Stimulated activated CD8-positive, alpha-beta memory T cell treated with anti-CD3 and anti-CD28 coated beads, Interleukin-12 subunit alpha, Interleukin-12 subunit beta, amount 100 ng/mL, for 24 hours (primary cell): ENCODE data around the gene PIP5K1C.
"Not testable (repeated sequence)": the region's sequence is repeated elsewhere in the genome, so short reads cannot be mapped to it uniquely, and the experiment has no call there.

Experiments used
- DNase-seq: peaks from one replicate; pipeline ENCODE4 v3.0.0-alpha.2; 2020; ENCODE audit errors: extremely low read depth

Gene PIP5K1C

GRCh38 chr19:3660493-3661219 is 39.6 kb downstream of the PIP5K1C start:
- no peak for DNase-seq

GRCh38 chr19:3659746-3660112 is 40.5 kb downstream of the PIP5K1C start:
- DNase-seq, result no peak

DNA sequence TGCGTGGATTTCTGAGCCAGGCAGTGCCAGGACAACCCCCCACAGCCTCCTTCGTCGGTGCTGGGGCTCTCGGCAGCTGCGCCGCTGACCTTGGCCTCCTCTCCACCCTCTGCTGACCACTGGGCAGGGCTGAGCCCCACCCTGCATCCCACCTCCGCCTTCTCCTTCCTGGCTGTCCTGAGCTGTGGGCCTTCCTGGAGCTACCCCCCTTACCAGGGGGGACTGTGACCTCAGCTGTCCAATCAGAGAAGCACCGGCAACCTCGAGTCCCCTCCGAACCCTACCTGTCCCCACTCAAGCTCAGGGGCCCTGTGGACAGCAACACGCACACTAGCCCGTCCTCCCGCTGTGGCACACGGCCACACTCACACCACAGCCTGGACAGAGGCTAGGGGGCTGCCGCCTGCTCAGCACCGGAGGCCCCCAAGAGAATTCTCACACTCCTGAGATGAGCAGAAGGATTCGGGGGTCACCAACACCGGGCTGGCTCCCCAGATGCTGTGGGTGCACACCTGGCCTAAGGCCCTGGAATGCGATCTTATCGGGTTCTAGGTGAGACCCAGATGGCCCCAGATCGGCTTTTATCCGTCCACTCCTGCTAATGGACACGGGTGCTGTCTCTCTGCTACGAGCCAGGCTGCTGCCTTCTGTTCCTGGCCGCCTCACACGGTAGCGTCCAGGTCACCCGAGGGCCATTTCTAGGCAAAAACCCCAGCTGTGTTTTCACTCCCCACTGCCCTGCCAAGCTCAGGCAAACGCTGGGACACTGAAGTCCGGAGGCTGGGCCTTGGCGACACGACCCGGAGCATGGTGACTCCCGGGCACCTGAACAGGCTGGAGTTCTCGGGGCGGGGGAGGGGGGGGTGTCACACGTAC is 41.2 kb downstream of the PIP5K1C start:
- no peak for DNase-seq

- no peak for DNase-seq
Measured at GRCh38 chr19:3658004-3658869, 42.0 kb downstream of the PIP5K1C start.

DNA sequence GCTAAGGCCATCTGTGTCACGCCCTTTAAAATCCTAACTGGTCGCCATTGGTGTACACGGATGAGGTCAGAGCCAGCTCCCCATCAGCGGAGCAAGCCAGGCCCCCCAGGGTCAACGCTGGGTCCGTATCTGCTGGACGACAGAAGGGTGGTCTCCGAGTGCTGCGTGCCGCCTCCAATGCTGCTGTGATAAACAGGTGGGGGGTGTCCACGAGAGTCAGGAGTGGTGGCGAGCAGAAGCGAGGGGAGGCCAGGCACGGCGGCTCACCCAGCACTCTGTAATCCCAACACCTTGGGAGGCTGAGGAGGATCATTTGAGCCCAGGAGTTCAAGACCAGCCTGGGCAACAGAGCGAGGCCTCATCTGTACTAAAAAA is 42.9 kb downstream of the PIP5K1C start:
- no peak for DNase-seq

DNA sequence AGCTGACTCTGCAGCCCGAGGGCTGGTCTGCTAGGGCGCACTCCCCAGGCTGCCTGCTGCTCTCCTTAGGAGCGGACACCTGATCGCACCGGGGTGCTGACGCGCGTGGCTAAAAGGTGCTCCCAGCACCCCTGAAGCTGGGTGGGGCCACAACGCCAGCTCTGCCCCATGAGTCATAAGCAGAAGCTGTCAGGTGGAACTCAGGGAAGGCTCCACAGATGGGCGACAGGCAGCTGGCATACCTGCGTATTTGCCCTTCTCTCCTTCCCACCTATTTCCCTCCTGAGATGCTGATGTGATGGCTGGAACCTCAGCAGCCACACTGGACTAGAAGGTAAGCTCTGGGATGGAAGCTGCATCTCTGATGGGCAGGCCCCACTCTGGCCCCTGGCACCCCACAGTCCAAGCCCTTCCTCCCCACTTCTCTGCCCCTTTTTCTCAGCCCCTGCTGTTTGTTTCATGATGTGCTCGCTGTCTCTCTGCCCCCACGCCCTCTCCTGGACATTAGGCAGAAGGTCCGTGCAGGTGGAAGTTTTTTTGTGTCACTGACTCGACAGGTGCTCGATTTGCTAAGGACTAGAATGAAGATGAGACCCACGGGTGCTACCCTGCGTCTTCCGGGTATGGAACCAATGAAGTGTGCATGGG is 43.4 kb downstream of the PIP5K1C start:
- no peak for DNase-seq

DNA sequence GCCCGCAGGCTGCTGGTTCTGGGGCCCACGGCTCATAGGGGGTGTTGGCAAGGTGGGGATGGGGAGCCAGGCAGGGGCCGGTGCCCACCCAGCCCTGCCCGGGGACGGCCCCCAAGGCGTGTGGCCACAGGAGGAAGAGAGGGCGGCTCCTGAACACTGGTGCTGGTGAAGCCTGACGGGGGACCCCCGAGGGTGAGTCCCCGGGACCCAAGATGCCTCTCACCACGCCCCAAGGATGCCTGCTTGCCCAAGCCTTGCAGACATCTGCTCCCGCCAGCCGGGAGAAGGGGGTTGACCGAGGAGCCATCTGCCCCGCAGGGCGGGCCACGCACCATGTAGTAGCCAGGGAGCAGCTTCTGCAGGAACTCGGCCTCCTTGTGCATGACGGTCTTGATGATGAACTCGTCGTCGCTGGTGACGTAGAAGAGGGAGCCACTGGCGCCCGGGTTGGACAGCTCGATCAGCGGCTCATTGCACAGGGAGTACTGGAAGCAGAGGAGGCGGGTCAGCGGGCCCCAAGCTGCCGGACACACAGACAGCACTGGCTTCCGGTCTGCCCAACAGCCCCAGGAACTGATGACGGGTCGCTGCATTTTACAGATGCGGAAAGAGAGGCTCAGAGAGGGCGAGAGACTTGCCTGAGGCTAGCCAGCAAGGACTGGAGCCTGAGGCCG is 44.1 kb downstream of the PIP5K1C start:
- no peak for DNase-seq

GRCh38 chr19:3655402-3656072 is 44.7 kb downstream of the PIP5K1C start:
- no peak for DNase-seq

- no peak for DNase-seq
Measured at GRCh38 chr19:3653865-3654513, 46.3 kb downstream of the PIP5K1C start.

DNA sequence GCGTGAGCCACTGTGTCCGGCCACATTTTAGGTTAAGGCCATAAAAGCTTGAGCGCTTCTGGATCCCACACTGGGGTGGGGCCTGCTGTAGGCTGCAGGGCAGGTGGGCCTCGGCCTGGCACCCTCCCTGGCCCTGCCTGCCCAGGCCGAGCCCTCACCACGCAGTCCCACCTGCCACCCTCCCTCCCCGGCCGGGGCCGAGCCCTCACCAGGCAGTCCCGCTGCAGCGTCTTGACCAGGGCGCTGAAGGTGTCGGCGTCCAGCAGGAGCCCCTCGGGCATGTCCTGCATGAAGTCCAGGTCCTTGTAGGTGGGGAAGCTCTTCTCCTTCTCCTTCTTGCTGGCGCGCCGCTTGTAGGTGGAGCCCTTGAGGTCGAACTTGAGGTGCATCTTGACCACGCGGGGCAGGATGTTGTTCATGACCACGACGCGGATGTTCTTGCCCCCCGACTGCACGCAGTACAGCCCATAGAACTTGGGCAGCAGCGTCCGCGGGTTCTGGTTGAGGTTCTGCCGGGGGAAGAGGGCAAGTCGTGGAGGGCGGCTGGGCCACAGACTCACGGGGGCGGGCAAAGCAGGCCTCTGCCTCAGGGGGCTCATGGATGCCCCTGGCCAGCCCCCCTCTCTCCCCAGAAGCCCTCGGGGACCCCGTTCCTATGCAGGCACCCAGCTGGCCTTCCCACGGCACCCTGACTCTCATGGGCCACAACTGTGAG is 47.0 kb downstream of the PIP5K1C start:
- no peak for DNase-seq

DNA sequence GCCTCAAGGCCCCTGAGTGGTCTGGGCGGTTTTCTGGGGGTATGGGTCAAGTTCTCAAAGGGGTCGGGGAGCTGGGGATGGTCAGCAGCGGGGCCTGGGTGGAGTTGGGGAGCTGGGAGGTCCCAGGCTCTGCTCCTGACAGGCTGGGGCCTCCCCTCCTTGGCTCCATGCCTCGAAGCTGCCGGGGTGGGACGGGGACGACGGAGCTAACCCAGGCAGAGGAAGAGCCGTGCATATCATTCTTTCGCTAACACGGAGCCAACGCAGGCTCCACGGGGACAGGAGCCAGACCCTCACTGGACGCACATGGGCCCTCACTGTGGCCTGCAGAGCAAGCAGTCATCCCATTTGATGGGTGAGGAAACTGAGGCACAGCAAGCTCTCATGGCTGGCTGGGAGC is 47.8 kb downstream of the PIP5K1C start:
- no peak for DNase-seq

GRCh38 chr19:3651684-3652083 is 48.6 kb downstream of the PIP5K1C start:
- no peak for DNase-seq

GRCh38 chr19:3649888-3650287 is 50.4 kb downstream of the PIP5K1C start:
- DNase-seq, result no peak

GRCh38 chr19:3648037-3648905 is 52.0 kb downstream of the PIP5K1C start:
- no peak for DNase-seq

DNA sequence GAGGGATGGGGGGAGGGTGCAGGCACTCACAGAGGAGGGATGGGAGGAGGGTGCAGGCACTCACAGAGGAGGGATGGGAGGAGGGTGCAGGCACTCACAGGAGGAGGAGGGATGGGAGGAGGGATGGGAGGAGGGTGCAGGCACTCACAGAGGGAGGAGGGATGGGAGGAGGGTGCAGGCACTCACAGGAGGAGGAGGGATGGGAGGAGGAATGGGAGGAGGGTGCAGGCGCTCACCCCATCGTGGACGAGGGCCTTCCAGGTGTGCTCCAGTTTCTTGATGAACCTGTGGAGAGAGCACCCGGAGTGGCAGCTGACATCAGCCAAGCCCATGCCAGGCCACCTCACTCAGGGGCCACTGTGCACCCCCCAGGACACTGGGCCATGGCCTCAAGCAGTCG is 53.2 kb downstream of the PIP5K1C start:
- DNase-seq, result not testable (repeated sequence)

GRCh38 chr19:3646336-3647092 is 53.8 kb downstream of the PIP5K1C start:
- DNase-seq, result no peak

DNA sequence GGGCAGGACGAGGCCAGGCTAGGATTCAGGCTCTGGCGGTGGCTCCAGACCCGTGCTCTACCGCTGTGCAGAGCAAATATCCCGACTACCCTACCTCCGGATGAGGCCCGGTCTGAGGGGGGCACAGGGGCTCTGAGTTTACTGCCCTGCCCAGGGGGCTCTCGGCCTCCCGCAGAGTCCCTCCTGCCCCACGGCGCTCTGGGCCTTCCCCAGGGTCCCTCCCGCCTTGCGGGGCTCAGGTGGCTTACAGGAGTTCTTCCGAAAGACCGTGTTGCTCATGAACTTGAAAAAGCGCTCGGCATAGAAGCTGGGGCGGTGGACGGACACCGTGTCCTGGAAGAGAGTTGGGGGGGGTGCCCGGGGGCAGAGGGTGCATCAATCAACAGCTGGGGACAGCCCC is 54.5 kb downstream of the PIP5K1C start:
- no peak for DNase-seq

GRCh38 chr19:3645067-3645396 is 55.2 kb downstream of the PIP5K1C start:
- DNase-seq, result no peak
